ENCODE data around the gene KDSR.
"Not testable (repeated sequence)": the region's sequence is repeated elsewhere in the genome, so short reads cannot be mapped to it uniquely, and the experiment has no call there.

DNA sequence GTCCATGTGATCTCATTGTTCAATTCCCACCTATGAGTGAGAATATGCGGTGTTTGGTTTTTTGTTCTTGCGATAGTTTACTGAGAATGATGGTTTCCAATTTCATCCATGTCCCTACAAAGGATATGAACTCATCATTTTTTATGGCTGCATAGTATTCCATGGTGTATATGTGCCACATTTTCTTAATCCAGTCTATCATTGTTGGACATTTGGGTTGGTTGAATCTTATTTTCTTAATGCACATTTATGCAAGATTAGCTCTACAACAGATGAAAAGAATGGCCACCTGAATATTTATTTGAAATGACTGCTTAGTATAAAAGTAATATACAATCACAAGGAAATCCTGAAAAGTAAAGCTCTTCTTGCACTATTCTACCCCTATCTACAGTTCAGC, 3.6 kb downstream of the KDSR start:
- TF ChIP-seq, protein P1, sequence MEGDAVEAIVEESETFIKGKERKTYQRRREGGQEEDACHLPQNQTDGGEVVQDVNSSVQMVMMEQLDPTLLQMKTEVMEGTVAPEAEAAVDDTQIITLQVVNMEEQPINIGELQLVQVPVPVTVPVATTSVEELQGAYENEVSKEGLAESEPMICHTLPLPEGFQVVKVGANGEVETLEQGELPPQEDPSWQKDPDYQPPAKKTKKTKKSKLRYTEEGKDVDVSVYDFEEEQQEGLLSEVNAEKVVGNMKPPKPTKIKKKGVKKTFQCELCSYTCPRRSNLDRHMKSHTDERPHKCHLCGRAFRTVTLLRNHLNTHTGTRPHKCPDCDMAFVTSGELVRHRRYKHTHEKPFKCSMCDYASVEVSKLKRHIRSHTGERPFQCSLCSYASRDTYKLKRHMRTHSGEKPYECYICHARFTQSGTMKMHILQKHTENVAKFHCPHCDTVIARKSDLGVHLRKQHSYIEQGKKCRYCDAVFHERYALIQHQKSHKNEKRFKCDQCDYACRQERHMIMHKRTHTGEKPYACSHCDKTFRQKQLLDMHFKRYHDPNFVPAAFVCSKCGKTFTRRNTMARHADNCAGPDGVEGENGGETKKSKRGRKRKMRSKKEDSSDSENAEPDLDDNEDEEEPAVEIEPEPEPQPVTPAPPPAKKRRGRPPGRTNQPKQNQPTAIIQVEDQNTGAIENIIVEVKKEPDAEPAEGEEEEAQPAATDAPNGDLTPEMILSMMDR (IDR thresholded peaks at IDR 0.05) = not testable (repeated sequence)
- TF ChIP-seq POLR2A, POLR2AphosphoS5, EP300 (IDR thresholded peaks at IDR 0.05): not testable (repeated sequence)

Measured in sigmoid colon (tissue), 4 donors.